ENCODE results near the gene LUZP1.
A peak's percentile ranks its signal among the peaks of the same experiment; 100 is the strongest.

LUZP1 gene

GRCh38 chr1:23114424-23115079 lies 54.1 kb downstream of the LUZP1 start:
- DNase-seq: no peak

- DNase-seq: no peak
These were observed 56.8 kb downstream of the LUZP1 start for GRCh38 chr1:23111600-23112535.

- no peak for DNase-seq
These were observed 58.3 kb downstream of the LUZP1 start for GRCh38 chr1:23110391-23110790.

GRCh38 chr1:23108918-23109533 lies 59.6 kb downstream of the LUZP1 start:
- DNase-seq: no peak

- no peak for DNase-seq
These were observed 65.4 kb downstream of the LUZP1 start for GRCh38 chr1:23103001-23103889.

GRCh38 chr1:23102289-23102688 lies 66.4 kb downstream of the LUZP1 start:
- DNase-seq: no peak

GRCh38 chr1:23101887-23102286 lies 66.8 kb downstream of the LUZP1 start:
- no peak for DNase-seq

GRCh38 chr1:23101101-23101827 lies 67.4 kb downstream of the LUZP1 start:
- DNase-seq: no peak

- DNase-seq: no peak
These were observed 68.4 kb downstream of the LUZP1 start for GRCh38 chr1:23100074-23100748.

GRCh38 chr1:23099171-23099536 lies 69.5 kb downstream of the LUZP1 start:
- DNase-seq: no peak

- DNase-seq: peak; percentile 36 to 73
These were observed 70.0 kb downstream of the LUZP1 start for GRCh38 chr1:23098463-23099170.

- DNase-seq: no peak
These were observed 71.3 kb downstream of the LUZP1 start for GRCh38 chr1:23097316-23097715.

- DNase-seq: no peak
These were observed 76.2 kb downstream of the LUZP1 start for GRCh38 chr1:23092447-23092846.

GRCh38 chr1:23091545-23091944 lies 77.1 kb downstream of the LUZP1 start:
- DNase-seq: no peak

GRCh38 chr1:23090056-23090455 lies 78.6 kb downstream of the LUZP1 start:
- DNase-seq: no peak

GRCh38 chr1:23088027-23088426 lies 80.6 kb downstream of the LUZP1 start:
- DNase-seq: no peak

- no peak for DNase-seq
These were observed 83.0 kb downstream of the LUZP1 start for GRCh38 chr1:23085696-23086095.

GRCh38 chr1:23084880-23085279 lies 83.8 kb downstream of the LUZP1 start:
- DNase-seq: no peak

GRCh38 chr1:23083714-23084480 lies 84.8 kb downstream of the LUZP1 start:
- no peak for DNase-seq

- no peak for DNase-seq
These were observed 87.3 kb downstream of the LUZP1 start for GRCh38 chr1:23081376-23081775.
